GM10847 (cell line): ENCODE data around the gene WDR48.

Experiments
- POLR2A ChIP-seq: IDR thresholded peaks from 2 replicates; pipeline ENCODE4 v1.6.1; 2011; ENCODE audit not compliant: insufficient read length; ENCODE audit errors: extremely low read depth

The WDR48 gene

GRCh38 chr3:39051649-39052561 lies at the start of gene WDR48, which contains the start of gene SCN11A:
WDR48 (plus strand) TSS chr3:39052016; CDS start chr3:39052026, 10 bp downstream.
SCN11A (minus strand) TSS chr3:39051944; CDS start chr3:38950362, 101,582 bp downstream.
- TF ChIP-seq POLR2A, result peak; percentile 89

- no peak for TF ChIP-seq POLR2A
These were observed 46.5 kb upstream of the WDR48 start for GRCh38 chr3:39005295-39005694.

- TF ChIP-seq POLR2A, result no peak
These were observed 40.6 kb upstream of the WDR48 start for GRCh38 chr3:39011191-39011736.

- TF ChIP-seq POLR2A, result no peak
These were observed 38.5 kb upstream of the WDR48 start for GRCh38 chr3:39013289-39013688.

GRCh38 chr3:39013921-39014509 lies 37.8 kb upstream of the WDR48 start:
- no peak for TF ChIP-seq POLR2A

GRCh38 chr3:39015418-39015817 lies 36.4 kb upstream of the WDR48 start:
- TF ChIP-seq POLR2A, result no peak

- TF ChIP-seq POLR2A, result no peak
These were observed 32.5 kb upstream of the WDR48 start for GRCh38 chr3:39019299-39019698.

- no peak for TF ChIP-seq POLR2A
These were observed 30.8 kb upstream of the WDR48 start for GRCh38 chr3:39021029-39021428.

- no peak for TF ChIP-seq POLR2A
These were observed 30.1 kb upstream of the WDR48 start for GRCh38 chr3:39021465-39022285.

- no peak for TF ChIP-seq POLR2A
These were observed 29.6 kb upstream of the WDR48 start for GRCh38 chr3:39022286-39022630.

GRCh38 chr3:39024497-39024896 lies 27.3 kb upstream of the WDR48 start:
- no peak for TF ChIP-seq POLR2A

GRCh38 chr3:39025222-39025970 lies 26.4 kb upstream of the WDR48 start:
- TF ChIP-seq POLR2A, result no peak

GRCh38 chr3:39028546-39028945 lies 23.3 kb upstream of the WDR48 start:
- TF ChIP-seq POLR2A, result no peak

- no peak for TF ChIP-seq POLR2A
These were observed 22.3 kb upstream of the WDR48 start for GRCh38 chr3:39029556-39029955.

- no peak for TF ChIP-seq POLR2A
These were observed 13.7 kb upstream of the WDR48 start for GRCh38 chr3:39038165-39038564.
